ENCODE data around the gene MAP4K2.

The MAP4K2 gene

GRCh38 chr11:64836448-64837072, 33.5 kb upstream of the MAP4K2 start:
- H3K27ac ChIP-seq (ENCODE audit: low read depth, low read length, severe bottlenecking) = no peak overlapping the region
- no peaks in the 10 kb centered on the region for H3K4me1 ChIP-seq (ENCODE audit: control insufficient read depth, insufficient read depth, low read length, poor library complexity, severe bottlenecking)
- H3K36me3 ChIP-seq (ENCODE audit: control insufficient read depth, insufficient read depth, low read length) = no peaks in the 10 kb centered on the region
- WGBS, 2 experiments (ENCODE audit: insufficient coverage in 2 of 2) = 92% methylated on average over 10 of the region's 16 CpGs
- H3K9me3 ChIP-seq (ENCODE audit: control insufficient read depth, low read length) = no peaks in the 10 kb centered on the region
- H3K4me3 ChIP-seq (ENCODE audit: extremely low read depth, insufficient read depth, low read length, poor library complexity, severe bottlenecking) = no peak overlapping the region

DNA sequence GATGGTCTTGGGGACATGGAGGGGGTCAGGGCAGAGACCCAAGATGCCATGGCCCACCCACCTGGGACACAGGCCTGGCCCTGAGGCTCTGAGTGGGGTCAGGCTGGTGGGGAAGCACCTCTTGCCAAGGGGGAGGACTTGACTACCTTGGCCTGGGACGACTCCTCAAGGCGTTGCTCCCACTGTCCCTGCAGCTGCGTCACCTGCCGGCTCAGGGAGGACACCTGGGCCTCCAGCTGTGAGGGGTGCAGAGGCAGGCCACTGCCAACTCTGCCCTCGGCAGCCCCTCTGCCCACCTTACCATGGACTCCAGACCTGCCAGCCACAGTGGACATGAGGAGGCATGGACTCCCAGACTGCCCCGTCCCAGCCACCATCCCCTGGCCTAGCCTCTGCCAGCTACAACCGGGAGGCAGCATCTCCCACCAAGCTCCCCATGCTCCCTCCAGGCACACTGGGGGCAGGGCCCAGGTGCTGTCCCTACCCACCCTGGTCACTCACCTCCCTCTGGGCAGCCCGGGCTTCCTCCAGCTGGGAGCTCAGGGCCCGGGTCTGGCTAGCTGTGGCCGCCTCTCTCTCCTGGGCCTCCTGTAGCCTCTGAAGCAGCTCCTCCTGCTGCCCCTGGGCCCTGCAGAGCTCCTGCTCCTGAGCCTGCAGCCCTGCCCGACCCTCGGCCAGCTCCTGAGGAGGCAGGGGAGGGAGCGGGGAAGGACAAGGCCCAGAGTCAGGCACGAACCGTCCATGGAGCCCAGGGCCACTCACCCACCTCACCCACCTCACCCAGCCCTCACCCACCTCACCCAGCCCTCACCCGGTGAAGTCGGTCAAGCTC, 32.8 kb upstream of the MAP4K2 start:
- no peaks in the 10 kb centered on the region for H3K4me1 ChIP-seq (ENCODE audit: control insufficient read depth, insufficient read depth, low read length, poor library complexity, severe bottlenecking)
- no peak overlapping the region for H3K27ac ChIP-seq (ENCODE audit: low read depth, low read length, severe bottlenecking)
- 90 to 94% methylated on average over 10 to 15 of the region's 17 CpGs for WGBS, 2 experiments (ENCODE audit: insufficient coverage in 2 of 2)
- no peaks in the 10 kb centered on the region for H3K36me3 ChIP-seq (ENCODE audit: control insufficient read depth, insufficient read depth, low read length)
- no peak overlapping the region for H3K4me3 ChIP-seq (ENCODE audit: extremely low read depth, insufficient read depth, low read length, poor library complexity, severe bottlenecking)
- H3K9me3 ChIP-seq (ENCODE audit: control insufficient read depth, low read length) = no peaks in the 10 kb centered on the region

DNA sequence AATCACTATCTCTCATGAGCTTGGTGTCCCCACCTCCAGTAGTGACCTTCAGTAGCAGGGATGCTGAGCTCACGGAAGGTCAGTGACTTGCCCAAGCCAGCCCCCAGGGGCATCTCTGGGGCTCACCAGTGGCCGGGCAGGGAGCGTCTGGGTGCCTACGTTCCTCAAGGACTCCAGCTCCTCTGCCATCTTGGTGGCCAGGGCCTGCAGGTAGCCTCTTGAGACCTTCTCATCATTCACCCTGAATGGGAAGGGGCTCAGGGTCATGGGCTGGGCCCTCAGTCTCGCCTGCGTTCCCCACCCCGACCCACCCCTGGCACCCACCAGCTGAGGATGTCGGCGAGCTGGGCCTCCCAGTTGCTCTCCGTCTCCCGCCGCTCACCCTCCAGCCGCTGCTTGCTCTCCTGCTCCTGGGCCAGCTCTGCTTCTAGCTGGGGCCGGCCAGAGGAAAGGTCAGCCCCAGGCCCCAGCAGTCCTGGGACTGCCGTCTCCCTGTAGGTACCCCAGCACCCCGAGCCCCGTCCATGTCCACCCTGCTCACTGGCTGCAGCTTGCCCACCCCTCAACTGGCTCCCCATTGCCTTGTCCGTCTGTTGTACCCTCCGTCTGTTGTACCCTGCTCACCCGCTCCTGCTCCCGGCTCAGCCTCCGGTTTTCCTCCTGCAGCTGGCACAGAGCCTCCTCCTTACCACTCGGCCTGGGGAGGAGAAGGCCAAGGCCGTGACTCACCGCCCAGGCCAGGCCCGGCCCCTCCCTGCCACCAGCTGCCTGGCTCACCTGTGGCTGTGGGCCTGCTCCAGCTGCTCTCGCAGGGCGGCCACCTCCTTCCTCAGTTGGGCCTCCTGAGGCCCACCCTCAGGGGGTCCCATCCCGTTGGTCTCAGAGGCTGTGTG, 32.0 kb upstream of the MAP4K2 start:
- WGBS, 2 experiments (ENCODE audit: insufficient coverage in 2 of 2) = 87 to 90% methylated on average over 17 to 23 of the region's 29 CpGs
- Histone ChIP-seq H3K9me3 (ENCODE audit: control insufficient read depth, low read length) (no peaks in the 10 kb centered on the region), H3K36me3 (ENCODE audit: control insufficient read depth, insufficient read depth, low read length) (no peaks in the 10 kb centered on the region), H3K27ac (ENCODE audit: low read depth, low read length, severe bottlenecking) (no peak overlapping the region), H3K4me1 (ENCODE audit: control insufficient read depth, insufficient read depth, low read length, poor library complexity, severe bottlenecking) (no peaks in the 10 kb centered on the region), H3K4me3 (ENCODE audit: extremely low read depth, insufficient read depth, low read length, poor library complexity, severe bottlenecking) (no peak overlapping the region)

DNA sequence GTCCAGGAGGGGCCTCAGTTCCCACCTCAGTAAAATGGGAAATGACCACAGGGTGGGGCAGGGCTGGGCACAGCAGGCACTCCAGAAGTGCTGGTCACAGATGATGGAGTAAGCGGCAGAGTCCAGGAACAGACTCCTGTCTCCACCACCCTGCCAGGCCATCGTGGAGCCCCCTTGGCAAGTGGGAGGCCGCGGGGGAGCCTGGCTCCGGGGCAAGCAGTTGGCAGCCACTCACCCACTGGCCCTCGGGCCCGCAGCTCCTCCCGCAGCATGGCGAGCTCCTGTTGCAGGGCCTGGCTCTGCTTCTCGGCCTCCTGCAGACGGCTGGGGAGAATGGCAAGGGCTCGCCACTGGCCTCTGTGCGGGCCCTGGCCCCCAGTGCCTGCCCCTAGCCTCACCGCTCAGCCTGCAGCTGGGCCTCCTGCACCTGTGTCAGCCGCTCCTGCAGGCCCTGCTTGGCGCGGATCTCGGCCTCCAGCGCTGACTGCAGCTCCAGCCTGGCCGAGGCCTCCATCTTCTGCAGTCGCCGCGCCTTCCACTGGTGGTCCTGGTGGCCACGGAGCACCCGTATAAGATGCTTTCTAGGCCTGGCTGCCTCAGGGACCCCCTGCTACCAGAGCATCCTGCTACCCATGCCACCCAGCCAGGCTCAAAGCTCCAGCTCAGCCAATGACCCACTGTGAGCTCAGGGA, 31.2 kb upstream of the MAP4K2 start:
- Histone ChIP-seq H3K4me3 (ENCODE audit: extremely low read depth, insufficient read depth, low read length, poor library complexity, severe bottlenecking) (no peak overlapping the region), H3K9me3 (ENCODE audit: control insufficient read depth, low read length) (no peaks in the 10 kb centered on the region), H3K27ac (ENCODE audit: low read depth, low read length, severe bottlenecking) (no peak overlapping the region), H3K36me3 (ENCODE audit: control insufficient read depth, insufficient read depth, low read length) (no peaks in the 10 kb centered on the region), H3K4me1 (ENCODE audit: control insufficient read depth, insufficient read depth, low read length, poor library complexity, severe bottlenecking) (no peaks in the 10 kb centered on the region)
- WGBS, 2 experiments (ENCODE audit: insufficient coverage in 2 of 2) = 93 to 96% methylated on average over 23 to 24 of the region's 25 CpGs

DNA sequence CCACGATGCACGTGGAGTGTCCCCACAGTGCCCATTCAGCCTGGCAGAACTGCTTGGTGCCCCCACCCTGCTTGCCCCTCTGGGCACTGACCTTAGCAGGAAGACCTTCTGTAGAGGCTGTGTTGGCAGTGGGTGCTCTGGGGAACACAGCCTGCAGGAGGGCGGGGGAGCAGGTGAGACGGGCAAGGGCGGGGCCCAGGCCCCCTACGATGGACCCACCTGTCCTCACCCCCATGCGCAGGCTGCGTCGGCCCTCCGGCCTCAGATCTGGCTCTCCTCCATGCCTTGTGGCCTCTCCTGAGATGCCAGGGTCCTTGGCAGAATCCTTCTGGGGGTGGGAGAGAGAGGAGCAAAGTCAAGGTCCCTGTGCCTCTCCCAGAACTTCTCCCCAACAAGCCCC, 30.5 kb upstream of the MAP4K2 start:
- no peaks in the 10 kb centered on the region for H3K9me3 ChIP-seq (ENCODE audit: control insufficient read depth, low read length)
- no peaks in the 10 kb centered on the region for H3K36me3 ChIP-seq (ENCODE audit: control insufficient read depth, insufficient read depth, low read length)
- 88 to 90% methylated on average over 2 to 6 of the region's 10 CpGs for WGBS, 2 experiments (ENCODE audit: insufficient coverage in 2 of 2)
- H3K4me1 ChIP-seq (ENCODE audit: control insufficient read depth, insufficient read depth, low read length, poor library complexity, severe bottlenecking) = no peaks in the 10 kb centered on the region
- H3K27ac ChIP-seq (ENCODE audit: low read depth, low read length, severe bottlenecking) = no peak overlapping the region
- H3K4me3 ChIP-seq (ENCODE audit: extremely low read depth, insufficient read depth, low read length, poor library complexity, severe bottlenecking) = no peak overlapping the region

DNA sequence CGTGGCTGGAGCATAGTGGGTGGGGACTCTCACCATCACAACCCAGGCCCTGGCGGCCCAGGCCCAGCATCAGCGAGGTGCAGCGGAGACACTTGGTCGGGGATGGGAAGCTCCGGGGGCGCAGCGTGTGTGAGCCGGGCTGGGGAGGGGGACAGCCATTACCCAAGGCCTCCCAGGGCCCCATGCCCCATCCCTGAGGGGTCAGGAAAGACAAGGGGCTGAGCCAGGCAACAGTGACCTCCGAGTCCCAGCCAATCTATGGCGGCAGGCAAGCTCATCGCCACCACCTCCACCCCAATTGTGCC, 30.1 kb upstream of the MAP4K2 start:
- Histone ChIP-seq H3K4me1 (ENCODE audit: control insufficient read depth, insufficient read depth, low read length, poor library complexity, severe bottlenecking) (no peaks in the 10 kb centered on the region), H3K36me3 (ENCODE audit: control insufficient read depth, insufficient read depth, low read length) (no peaks in the 10 kb centered on the region), H3K4me3 (ENCODE audit: extremely low read depth, insufficient read depth, low read length, poor library complexity, severe bottlenecking) (no peak overlapping the region), H3K27ac (ENCODE audit: low read depth, low read length, severe bottlenecking) (no peak overlapping the region), H3K9me3 (ENCODE audit: control insufficient read depth, low read length) (no peaks in the 10 kb centered on the region)
- WGBS, 2 experiments (ENCODE audit: insufficient coverage in 2 of 2) = 94 to 98% methylated on average over 8 to 11 of the region's 12 CpGs

DNA sequence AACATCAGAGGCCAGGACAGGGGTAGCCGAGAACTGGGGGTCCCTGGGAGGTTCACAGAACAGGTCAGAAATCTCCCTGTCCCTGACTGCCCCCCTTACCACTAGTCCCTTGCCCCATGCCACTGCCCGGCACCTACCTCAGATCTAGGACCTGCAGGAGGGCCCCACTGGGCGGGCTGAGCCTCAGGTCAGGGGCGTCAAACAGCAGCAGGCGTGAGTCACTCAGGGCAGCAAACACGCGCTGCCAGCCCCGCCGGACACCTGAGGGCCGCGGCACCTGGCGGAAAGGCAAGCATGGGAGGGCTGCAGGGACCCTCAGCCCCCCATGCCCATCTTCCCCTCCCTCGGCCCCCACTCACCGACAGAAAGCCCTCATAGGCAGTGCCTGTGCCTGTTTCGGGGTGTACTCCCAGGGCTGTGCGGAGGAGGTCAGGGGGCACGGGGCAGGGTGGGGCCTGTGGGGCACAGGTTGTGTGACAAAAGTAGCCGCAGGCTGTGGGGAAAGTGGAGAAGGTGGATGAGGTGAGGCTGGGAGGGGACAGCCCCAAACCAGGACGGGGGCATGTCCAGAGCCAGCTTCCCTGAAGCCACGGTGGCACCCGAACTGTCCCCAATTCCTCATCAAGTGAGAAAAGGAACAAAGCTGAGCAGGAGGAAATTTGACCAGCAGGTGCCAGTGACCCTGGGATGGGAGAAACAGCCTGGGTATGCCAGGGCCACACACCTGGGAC, 29.6 kb upstream of the MAP4K2 start:
- WGBS, 2 experiments (ENCODE audit: insufficient coverage in 2 of 2) = 96 to 98% methylated on average over 14 to 19 of the region's 21 CpGs
- Histone ChIP-seq H3K36me3 (ENCODE audit: control insufficient read depth, insufficient read depth, low read length) (no peaks in the 10 kb centered on the region), H3K9me3 (ENCODE audit: control insufficient read depth, low read length) (no peaks in the 10 kb centered on the region), H3K27ac (ENCODE audit: low read depth, low read length, severe bottlenecking) (no peak overlapping the region), H3K4me1 (ENCODE audit: control insufficient read depth, insufficient read depth, low read length, poor library complexity, severe bottlenecking) (no peaks in the 10 kb centered on the region), H3K4me3 (ENCODE audit: extremely low read depth, insufficient read depth, low read length, poor library complexity, severe bottlenecking) (no peak overlapping the region)

GRCh38 chr11:64831411-64831891, 28.4 kb upstream of the MAP4K2 start:
- Histone ChIP-seq H3K4me3 (ENCODE audit: extremely low read depth, insufficient read depth, low read length, poor library complexity, severe bottlenecking) (no peak overlapping the region), H3K27ac (ENCODE audit: low read depth, low read length, severe bottlenecking) (no peak overlapping the region), H3K36me3 (ENCODE audit: control insufficient read depth, insufficient read depth, low read length) (no peaks in the 10 kb centered on the region), H3K4me1 (ENCODE audit: control insufficient read depth, insufficient read depth, low read length, poor library complexity, severe bottlenecking) (no peaks in the 10 kb centered on the region), H3K9me3 (ENCODE audit: control insufficient read depth, low read length) (no peaks in the 10 kb centered on the region)
- WGBS, 2 experiments (ENCODE audit: insufficient coverage in 2 of 2) = 94% methylated on average over 21 to 22 of the region's 24 CpGs

GRCh38 chr11:64829536-64830251, 26.7 kb upstream of the MAP4K2 start:
- H3K4me3 ChIP-seq (ENCODE audit: extremely low read depth, insufficient read depth, low read length, poor library complexity, severe bottlenecking) = no peak overlapping the region
- 95 to 96% methylated on average over 35 to 43 of the region's 43 CpGs for WGBS, 2 experiments (ENCODE audit: insufficient coverage in 2 of 2)
- H3K9me3 ChIP-seq (ENCODE audit: control insufficient read depth, low read length) = no peaks in the 10 kb centered on the region
- no peaks in the 10 kb centered on the region for H3K4me1 ChIP-seq (ENCODE audit: control insufficient read depth, insufficient read depth, low read length, poor library complexity, severe bottlenecking)
- H3K27ac ChIP-seq (ENCODE audit: low read depth, low read length, severe bottlenecking) = no peak overlapping the region
- H3K36me3 ChIP-seq (ENCODE audit: control insufficient read depth, insufficient read depth, low read length) = no peaks in the 10 kb centered on the region

Data from mesodermal cell (in vitro differentiated cells).